ENCODE data around the gene NEK10.
"Not testable (repeated sequence)": the region's sequence is repeated elsewhere in the genome, so short reads cannot be mapped to it uniquely, and the experiment has no call there.

The NEK10 gene

DNA sequence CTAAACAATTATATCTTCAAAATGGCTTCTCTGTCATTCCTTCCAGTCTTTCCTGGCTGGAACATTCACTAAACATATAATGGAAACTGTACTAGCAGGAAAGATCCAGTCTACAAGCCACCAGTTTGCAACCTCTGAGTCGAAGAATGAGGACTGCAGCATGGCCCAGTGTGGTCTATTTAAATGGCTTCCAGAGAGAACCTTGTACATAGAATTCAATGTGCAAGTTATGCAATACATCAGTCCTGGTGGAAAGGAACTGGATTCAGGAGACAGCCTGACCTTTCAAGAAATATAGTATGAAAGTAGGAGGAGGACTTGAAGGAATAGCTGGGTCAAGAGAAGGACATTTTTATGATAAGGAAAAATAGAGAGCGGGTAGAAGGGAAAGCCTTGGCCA lies 49.9 kb downstream of the NEK10 start:
- no peak for DNase-seq (ENCODE audit: extremely low spot score, insufficient read length, low read depth)
- no peak for FAIRE-seq

- DNase-seq (ENCODE audit: extremely low spot score, insufficient read length, low read depth) (no peak), FAIRE-seq (no peak)
These were observed 52.1 kb downstream of the NEK10 start for GRCh38 chr3:27317096-27317495.

GRCh38 chr3:27315003-27315402 lies 54.2 kb downstream of the NEK10 start:
- DNase-seq (ENCODE audit: extremely low spot score, insufficient read length, low read depth) = no peak

DNA sequence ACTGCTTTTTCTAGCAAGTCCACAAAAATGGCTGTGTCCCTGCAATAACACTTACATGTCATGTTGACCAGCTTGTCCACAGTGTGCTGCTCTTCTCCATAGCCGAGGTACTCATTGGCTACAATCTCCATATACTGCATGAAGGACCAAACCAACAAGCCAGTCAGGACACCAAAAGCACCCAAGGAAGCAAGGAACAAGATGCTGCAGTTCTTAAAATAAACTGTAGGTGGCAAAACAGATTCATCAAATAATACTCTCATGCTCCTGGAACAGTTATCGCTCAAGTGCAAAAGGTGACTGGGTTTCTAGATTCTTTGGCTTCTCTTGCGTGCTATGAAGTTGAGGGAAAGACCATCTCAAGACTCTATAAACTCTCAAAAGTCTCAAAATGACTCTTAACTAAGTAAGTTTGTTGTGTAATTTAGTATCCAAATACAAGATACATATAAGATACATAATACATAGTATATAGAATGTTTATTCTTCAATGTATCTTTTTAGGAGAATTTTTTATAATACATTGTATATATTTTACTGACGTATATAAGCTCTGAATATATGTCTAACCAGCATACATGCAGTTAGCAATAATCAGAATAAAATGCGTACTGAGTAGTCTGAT lies 57.0 kb downstream of the NEK10 start:
- peak; percentile 89 for FAIRE-seq
- DNase-seq (ENCODE audit: extremely low spot score, insufficient read length, low read depth) = peak; percentile 23

More at GRCh38 chr3:27315003-27315402, 54.2 kb downstream of the NEK10 start:
- no peak for FAIRE-seq

- DNase-seq (ENCODE audit: extremely low spot score, insufficient read length, low read depth) = no peak
- FAIRE-seq = no peak
These were observed 57.8 kb downstream of the NEK10 start for GRCh38 chr3:27311400-27311799.

DNA sequence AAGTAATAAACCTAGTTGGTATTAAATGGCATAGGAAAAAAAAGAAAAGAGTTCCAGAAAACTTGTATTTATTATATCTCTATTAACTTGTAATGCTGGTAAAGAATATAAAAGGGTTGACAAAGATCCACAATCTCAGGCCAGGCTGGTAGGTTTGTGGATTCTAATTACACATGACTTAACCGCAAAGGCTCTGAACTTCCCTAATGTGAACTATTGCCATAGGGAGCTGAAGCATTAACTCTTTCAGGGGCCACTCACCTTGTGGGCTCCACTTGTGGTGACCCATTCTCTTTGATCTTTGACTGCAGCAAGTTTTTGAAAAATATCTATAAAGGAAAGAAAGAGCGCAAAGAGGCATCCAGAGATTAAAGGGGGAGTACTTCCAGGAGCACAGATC lies 58.5 kb downstream of the NEK10 start:
- no peak for DNase-seq (ENCODE audit: extremely low spot score, insufficient read length, low read depth)
- FAIRE-seq = no peak

- FAIRE-seq = no peak
- no peak for DNase-seq (ENCODE audit: extremely low spot score, insufficient read length, low read depth)
These were observed 61.6 kb downstream of the NEK10 start for GRCh38 chr3:27307566-27307965.

DNA sequence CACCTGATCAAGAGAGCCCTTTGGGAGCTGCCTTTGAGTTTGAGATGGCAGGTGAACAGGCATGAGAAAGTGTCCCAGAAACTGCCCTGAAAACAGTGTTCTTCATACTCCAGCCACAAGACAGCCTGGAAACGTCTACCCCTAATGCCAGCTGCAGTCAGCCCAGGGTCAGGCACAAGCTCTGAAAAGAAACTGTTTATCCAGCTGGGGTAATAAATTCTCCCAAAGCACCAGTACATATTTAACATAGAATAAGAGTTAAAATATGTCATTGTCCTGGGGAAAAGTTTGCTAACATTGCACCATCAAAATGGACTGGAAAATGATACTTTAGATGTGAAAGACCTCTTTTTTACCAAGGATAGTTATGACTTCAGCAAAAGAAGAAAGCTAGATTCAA lies 66.3 kb downstream of the NEK10 start:
- DNase-seq (ENCODE audit: extremely low spot score, insufficient read length, low read depth) (no peak), FAIRE-seq (no peak)

- FAIRE-seq; DNase-seq (ENCODE audit: extremely low spot score, insufficient read length, low read depth): not testable (repeated sequence)
These were observed 70.2 kb downstream of the NEK10 start for GRCh38 chr3:27298981-27299380.

DNA sequence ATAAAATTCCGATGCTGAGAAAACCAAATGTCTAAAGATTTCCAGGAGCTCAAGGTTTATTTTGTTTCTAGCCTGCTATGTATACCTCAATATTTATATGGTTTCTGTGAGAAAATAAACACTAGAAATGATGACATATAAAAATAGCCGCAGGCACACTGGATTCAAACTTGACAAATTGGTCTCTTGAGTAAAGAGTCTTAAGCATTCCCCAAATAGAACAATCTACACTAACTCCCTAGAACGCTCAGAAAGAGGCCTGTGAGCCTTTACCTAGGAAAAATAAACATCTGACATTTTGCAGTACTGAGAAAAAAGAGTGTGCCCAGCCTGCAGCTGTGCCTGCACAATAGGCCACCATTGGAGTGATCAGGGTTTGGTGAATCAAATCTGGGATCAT lies 75.2 kb downstream of the NEK10 start:
- no peak for DNase-seq (ENCODE audit: extremely low spot score, insufficient read length, low read depth)
- FAIRE-seq = no peak

- FAIRE-seq (no peak), DNase-seq (ENCODE audit: extremely low spot score, insufficient read length, low read depth) (no peak)
These were observed 78.4 kb downstream of the NEK10 start for GRCh38 chr3:27290760-27291159.

GRCh38 chr3:27289769-27290413 lies 79.3 kb downstream of the NEK10 start:
- FAIRE-seq (no peak), DNase-seq (ENCODE audit: extremely low spot score, insufficient read length, low read depth) (no peak)

GRCh38 chr3:27287052-27287451 lies 82.1 kb downstream of the NEK10 start:
- DNase-seq (ENCODE audit: extremely low spot score, insufficient read length, low read depth) = no peak
- no peak for FAIRE-seq

- not testable (repeated sequence) for FAIRE-seq; DNase-seq (ENCODE audit: extremely low spot score, insufficient read length, low read depth)
These were observed 82.7 kb downstream of the NEK10 start for GRCh38 chr3:27286467-27286866.

DNA sequence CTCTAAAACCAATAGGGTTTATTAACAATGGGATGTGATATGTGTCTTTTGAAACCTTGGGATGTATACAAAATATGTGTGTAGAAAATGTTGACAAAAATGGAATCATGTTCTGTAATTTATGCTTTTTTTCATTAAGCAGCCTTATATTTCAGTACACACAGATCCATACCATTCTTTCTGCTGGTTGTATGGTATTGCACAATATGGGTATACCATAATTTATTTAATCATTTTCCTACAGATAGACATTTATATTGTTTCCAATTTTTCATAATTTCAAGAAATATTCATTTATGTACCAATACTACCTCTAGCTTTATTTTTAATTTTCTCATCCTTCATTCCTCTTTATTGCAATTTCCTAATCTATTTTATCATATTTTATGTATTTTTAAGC lies 83.5 kb downstream of the NEK10 start:
- no peak for FAIRE-seq
- no peak for DNase-seq (ENCODE audit: extremely low spot score, insufficient read length, low read depth)

- FAIRE-seq (no peak), DNase-seq (ENCODE audit: extremely low spot score, insufficient read length, low read depth) (no peak)
These were observed 87.5 kb downstream of the NEK10 start for GRCh38 chr3:27281671-27282150.

GRCh38 chr3:27279123-27279522 lies 90.1 kb downstream of the NEK10 start:
- FAIRE-seq (no peak), DNase-seq (ENCODE audit: extremely low spot score, insufficient read length, low read depth) (no peak)

- FAIRE-seq = no peak
- no peak for DNase-seq (ENCODE audit: extremely low spot score, insufficient read length, low read depth)
These were observed 90.7 kb downstream of the NEK10 start for GRCh38 chr3:27278383-27279055.

GRCh38 chr3:27275441-27275990 lies 93.7 kb downstream of the NEK10 start:
- DNase-seq (ENCODE audit: extremely low spot score, insufficient read length, low read depth) (no peak), FAIRE-seq (no peak)

GRCh38 chr3:27271890-27272289 lies 97.3 kb downstream of the NEK10 start:
- FAIRE-seq (no peak), DNase-seq (ENCODE audit: extremely low spot score, insufficient read length, low read depth) (no peak)

DNA sequence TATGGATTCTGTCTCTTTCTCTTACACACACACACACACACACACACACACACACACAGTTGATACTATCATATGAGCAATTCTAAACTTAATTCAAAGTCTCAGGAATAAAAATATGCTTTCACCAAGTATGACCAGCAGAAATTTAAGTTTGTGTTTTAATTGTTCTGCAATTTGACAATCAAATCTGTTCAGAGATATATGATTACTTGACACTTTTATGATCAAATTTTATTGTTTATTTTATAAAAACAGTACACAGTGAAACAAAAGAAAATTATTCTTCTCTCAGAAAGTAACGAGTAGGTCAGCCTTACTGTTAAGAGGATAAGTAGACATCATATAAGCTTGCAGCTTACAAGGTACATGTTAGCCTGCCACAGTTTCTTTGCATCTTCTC lies 114.3 kb downstream of the NEK10 start:
- DNase-seq (ENCODE audit: extremely low spot score, insufficient read length, low read depth) = no peak
- FAIRE-seq = no peak
